GM21825 (cell line): ENCODE measurements around the gene SYT6.

Experiments used
- ATAC-seq: cut with Tn5 transposase; IDR thresholded peaks from one replicate; pipeline ENCODE4 v1.9.1; 2021; ENCODE audit warnings: mild to moderate bottlenecking, moderate library complexity; ENCODE audit not compliant: unreplicated experiment

Gene SYT6

GRCh38 chr1:114094675-114095074 lies 59.0 kb downstream of the SYT6 start:
- ATAC-seq, result no peak

GRCh38 chr1:114094363-114094634 lies 59.4 kb downstream of the SYT6 start:
- ATAC-seq, result no peak

- ATAC-seq, result no peak
Observed at GRCh38 chr1:114093624-114094362, 59.9 kb downstream of the SYT6 start.

DNA sequence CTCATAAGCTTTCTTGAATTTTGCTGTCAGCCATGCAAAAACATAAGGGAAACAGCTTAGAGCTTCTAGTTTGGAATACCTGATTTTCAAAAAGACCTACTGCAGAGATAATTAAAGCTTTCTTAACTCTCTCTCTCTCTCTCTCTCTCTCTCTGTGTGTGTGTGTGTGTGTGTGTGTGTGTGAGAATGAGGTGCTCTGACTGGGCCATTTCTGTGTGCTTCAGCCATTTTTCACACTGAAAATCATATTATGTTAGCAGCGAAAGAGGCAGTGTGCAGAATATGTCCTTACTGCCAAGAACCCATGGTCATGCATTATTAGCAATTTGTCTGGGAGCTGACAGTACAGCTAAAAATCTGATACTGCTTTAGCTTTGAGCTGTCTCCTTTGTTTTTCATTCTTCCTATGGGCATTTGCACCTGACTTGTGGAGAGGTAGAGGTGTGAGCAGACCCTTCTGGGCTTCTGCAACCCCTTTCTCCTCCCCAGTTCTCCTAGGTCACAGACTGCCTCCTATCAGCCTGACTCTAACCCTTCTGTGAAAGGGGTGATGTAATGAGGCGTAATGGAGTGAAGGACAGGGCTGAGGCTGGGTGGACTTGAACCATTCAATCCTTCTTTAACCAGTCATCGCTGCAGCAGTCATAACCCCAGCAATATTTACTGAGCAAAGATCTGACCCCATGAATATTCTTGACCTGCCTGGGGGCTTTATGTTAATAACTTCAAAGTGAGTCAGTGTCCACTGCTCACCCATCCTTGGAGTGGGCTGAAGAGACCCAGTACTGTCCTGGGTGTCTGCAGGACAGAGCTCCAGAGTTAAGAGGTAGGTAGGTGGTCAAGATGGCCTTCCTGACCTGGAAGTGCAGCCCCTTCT lies 61.2 kb downstream of the SYT6 start:
- no peak for ATAC-seq

DNA sequence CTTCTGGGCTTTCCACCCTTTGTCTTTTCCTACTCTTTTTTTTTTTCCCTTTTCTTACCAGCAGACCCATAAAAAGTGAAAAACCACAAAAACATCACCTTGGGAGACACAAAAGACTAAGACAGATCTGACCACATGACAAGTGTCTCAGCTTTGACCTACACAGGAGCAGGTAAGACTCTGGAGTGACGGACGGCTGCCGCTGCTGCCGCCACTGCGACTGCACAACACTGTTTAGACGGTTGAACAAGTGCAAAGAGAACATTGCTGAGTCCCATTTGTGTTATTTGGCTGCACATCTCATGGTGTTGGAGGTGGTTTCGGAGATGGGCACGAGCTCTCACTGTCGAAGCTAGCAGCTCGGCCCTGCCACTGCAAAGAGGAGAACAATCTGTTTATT lies 62.0 kb downstream of the SYT6 start:
- no peak for ATAC-seq

DNA sequence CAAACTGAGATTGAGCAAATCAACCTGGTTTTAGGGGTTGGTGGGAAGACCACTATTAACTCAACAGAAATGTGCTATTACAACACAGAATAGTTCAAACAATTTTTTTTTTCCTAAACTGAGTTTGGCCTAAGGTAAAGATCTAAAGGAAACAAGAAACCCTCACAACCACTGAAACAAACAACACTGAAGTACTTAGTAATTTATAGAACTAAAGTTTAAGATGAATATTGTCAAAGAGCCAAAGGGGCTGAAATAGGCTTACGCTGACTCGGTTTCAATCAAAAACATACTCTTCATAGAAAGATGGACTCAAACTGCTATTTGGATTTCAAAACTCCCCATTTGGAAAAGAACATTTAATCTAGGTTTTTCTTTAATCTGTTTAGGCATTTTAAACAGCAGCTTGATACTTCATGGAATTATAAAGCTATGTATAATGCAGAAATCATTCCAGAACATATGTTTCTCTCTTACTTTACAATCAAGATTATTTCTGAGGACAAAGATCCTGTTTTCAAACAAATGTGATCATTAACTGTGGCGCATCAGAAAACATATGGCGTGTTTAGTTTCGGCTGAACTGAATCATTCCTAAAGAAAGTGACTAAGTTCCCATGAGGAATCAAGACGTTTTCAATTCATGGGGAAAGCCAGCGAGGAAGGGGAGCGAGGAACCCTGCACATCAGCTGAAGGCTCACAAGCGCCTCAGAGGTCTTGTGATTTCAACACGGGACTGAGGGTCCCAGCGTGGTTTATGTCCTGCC lies 62.7 kb downstream of the SYT6 start:
- no peak for ATAC-seq

DNA sequence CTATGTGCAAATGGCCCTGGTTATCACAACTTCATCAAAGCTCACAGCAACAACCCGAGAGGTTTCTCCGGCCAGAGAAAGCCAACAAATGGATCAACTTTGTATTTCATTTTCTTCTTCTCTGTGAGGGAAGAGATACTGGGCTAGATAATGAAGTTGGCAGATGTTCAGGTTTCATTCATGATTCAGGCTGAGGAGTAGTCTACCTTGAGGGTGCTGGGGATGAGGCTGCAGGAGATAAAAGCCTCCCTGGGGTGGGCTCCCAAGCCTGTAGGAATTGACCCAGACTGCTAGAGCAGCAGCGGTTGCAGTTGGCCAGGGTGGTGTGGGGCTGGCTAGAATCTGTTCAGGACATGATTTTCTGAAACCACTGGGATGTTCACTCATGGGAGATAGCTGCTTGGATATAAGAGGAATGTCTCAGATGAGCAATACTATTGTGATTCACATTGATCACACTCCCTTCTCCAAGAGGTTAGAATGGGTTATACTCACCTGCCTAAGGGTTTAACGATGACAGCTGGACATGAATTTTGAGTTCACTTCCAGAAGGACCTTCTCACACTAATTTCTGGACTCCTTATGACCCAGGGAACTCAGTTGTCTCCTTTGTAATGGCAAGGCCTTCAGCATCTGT lies 64.0 kb downstream of the SYT6 start:
- no peak for ATAC-seq

GRCh38 chr1:114088392-114089299 lies 65.0 kb downstream of the SYT6 start:
- ATAC-seq, result no peak

GRCh38 chr1:114087495-114087894 lies 66.2 kb downstream of the SYT6 start:
- no peak for ATAC-seq

GRCh38 chr1:114086601-114087368 lies 66.9 kb downstream of the SYT6 start:
- no peak for ATAC-seq

DNA sequence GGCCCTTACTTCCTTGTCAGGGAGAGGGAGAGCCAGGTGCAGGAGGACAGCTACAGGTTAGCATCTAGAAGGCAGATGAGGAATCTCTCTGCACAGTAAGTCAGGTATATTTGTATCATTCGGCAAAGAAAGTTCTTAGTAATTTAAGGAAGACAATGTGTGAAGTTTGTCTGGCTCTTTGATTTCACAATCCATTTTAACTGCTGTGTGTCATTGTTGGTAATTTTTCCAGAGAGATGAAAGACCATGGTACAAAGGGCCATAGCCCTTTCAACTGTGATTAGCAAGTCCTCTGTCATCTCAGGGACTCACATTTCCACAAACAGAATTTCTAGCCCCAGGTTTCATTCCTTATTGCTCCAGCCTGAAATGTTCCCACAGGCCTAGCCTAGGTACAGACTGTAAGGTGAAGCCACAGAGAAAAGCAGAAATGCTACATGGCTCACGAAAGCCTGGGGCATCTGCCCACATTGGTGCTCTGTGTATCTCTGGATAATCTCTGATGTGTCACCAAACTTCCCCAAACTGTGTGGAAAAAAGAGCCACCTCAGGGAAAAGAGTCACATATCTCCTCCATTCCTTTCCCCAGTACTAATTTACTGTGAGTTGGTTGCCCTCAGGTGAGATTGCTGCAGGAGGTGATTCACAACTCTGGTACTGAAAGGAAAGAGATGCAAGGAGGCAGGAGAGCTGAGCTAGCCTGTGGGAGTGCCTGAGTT lies 70.6 kb downstream of the SYT6 start:
- ATAC-seq, result no peak

DNA sequence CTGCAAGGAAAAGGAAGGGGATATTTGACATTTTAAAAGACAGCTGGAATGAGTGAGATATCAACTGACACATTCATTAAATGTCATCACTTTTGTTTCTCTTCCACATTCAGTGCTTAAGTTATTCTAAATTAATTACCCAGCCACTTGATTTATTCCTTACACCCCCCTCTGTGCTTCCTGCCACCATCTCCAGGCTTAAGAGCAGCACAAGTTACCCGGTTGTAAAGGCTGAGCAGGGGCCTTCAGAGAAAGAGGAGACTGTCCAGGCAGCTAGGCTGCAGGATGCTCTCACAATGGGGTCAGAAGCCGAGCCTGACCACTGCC lies 71.4 kb downstream of the SYT6 start:
- no peak for ATAC-seq

GRCh38 chr1:114081437-114082303 lies 72.0 kb downstream of the SYT6 start:
- ATAC-seq, result no peak

GRCh38 chr1:114080511-114081436 lies 72.9 kb downstream of the SYT6 start:
- no peak for ATAC-seq

DNA sequence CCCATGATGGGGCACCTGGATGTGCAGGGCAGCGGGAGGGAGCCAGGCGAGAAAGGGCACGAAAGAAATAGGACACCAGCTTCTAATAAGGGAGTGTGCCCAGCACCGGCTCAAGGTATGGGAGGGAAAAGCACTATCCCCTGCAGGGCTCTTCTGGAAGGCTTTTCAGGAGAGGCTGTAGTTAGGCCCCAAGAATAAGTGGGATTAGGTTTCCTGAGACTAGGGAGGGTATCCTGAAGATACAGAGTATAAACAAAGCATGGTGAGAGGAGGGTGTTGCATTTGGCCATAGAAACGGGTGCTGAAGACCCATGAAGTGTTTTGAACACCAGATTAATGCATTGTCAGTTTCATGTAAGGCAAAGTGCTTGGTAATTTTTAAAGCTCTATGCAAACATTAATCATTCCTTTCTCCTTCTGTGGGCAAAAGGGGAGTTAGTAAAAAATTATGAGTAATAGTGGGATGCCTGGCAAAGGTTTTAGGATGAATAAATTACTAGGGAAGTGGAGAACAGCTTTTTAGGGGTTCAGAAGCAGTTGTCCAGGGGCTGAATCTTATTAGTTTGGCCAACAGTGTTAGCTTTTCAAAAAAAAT lies 74.0 kb downstream of the SYT6 start:
- no peak for ATAC-seq

- ATAC-seq, result no peak
Observed at GRCh38 chr1:114078116-114078515, 75.6 kb downstream of the SYT6 start.

GRCh38 chr1:114077188-114077587 lies 76.5 kb downstream of the SYT6 start:
- ATAC-seq, result no peak
